Ureter (tissue), 1 donor: ENCODE measurements around the gene TUB. TPM values are rescaled to one million over a fixed set of nuclear protein-coding genes. Genes with fewer than 3 reads are reported as not detected.

ENCODE experiments used
- DNase-seq: peaks from one replicate; pipeline ENCODE4 v3.0.0-alpha.2; 2020; ENCODE audit warnings: low spot score
- total RNA-seq: library from RNA; stranded (reverse); gene quantifications from one replicate; pipeline ENCODE4 v1.2.4, GENCODE V29; 2023
- donor health status: DM: yes; HTN: yes; CAD: no.

The TUB gene
- total RNA-seq, 1 donor from 2014 or later = 10.6 TPM

DNA sequence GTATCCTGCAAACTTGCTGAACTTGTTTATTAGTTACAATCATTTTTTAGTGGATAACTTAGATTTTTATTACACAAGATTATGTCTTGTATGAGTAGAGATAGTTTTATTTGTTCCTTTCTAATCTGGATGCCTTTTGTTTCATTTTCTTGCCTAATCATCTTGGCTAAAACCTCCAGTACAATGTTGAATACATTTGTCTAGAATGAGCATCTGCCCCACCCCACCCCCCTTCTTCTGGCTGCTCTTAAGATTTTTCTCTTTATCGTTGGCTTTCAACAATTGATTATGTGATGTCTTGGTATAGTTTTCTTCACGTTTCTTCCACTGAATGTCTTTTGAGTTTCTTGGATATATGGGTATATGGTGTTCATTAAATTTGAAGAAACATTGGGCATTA is 37.3 kb upstream of the TUB start:
- DNase-seq = no peak

- DNase-seq = no peak
Observed at GRCh38 chr11:8045839-8046238, 35.2 kb upstream of the TUB start.

GRCh38 chr11:8047382-8047781 is 33.6 kb upstream of the TUB start:
- no peak for DNase-seq

- no peak for DNase-seq
Observed at GRCh38 chr11:8049084-8049483, 31.9 kb upstream of the TUB start.

DNA sequence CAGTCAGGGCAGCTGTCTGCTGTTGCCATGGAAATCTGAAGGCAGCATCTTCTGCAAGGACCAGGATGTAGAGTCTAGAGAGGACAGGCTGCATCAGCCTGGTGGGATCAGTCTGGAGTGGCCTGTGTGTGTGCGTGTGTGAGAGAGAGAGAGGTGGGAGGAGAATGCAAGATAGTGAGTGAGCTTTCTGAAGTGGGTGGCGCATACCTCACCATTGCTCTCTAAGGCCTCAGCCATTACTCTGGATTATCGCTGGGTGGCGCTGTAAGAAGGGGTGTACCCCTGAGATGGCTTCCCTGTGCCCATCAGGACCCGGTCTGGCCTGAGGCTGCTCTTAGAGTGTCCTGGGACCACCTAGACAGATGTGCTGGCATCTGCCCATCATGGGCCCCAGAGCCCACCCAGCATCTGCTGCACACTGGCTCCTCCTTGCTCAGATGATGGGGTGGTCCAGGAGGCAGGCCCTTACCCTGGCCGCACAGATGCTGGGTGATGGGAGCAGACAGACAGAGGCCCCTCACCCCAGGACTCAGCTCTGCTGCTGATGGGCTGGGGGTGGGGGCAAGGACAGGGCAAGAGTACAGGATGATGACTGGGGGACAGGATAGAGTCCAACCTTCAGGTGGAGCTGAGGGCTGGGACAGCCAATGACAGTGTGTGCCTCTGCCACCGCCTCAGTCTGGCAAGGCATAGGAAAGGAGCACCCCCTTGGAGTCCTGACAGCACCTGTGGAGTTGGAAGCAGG is 25.7 kb upstream of the TUB start:
- no peak for DNase-seq

GRCh38 chr11:8055836-8056526 is 25.0 kb upstream of the TUB start:
- DNase-seq = no peak

- no peak for DNase-seq
Observed at GRCh38 chr11:8056810-8057463, 24.1 kb upstream of the TUB start.

GRCh38 chr11:8058216-8058615 is 22.8 kb upstream of the TUB start:
- DNase-seq = no peak

GRCh38 chr11:8059030-8059429 is 22.0 kb upstream of the TUB start:
- DNase-seq = no peak

DNA sequence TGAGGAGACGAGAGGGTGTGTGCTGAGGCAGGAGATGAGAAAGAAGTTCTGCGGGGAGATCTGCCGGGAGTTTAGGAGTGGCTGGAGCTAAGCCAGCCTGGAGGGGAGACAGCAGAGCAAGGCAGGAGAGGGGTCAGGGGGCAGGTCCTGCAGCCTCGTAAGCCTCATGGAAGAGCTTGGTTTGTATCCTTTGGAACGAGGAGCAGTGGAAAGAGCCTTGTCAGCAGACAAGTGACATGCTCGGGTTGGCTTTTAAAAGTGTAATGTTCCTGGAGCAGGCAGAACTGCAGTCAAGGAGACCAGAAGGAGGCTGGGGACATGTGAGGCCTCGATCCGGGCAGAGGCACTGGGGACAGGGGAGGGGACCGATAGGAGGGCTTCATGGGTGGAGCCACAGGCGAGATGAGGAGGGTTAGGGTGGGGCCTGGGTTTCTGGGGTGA is 21.4 kb upstream of the TUB start:
- no peak for DNase-seq

DNA sequence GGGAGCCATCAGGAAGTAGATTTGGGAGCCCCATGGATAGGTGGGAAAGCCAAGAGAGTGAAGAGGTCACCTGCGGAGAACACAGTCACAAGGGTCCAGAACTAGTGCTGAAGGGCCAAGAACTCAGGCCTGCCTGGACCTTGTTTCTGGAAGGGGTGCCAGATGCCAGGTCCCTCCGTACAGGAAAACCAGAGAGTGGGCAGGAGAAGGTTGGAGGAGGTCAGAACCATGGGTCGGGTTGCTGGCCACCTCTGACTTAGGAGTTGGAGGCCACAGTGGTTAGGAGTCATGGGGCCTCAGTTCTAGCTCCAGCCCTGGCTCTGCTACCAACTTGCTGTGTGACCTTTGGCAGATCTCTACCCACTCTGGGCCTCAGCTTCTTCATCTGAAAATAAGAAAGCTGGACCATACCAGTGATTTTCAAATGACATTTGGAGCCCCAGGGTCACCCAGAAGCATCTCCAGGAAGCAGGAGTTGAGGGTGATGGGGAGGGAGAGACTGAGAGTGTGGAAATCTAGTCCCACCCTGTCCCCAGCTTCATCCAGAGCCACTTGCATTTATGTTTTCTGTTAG is 20.8 kb upstream of the TUB start:
- DNase-seq = no peak

- DNase-seq = no peak
Observed at GRCh38 chr11:8060801-8061554, 20.0 kb upstream of the TUB start.

DNA sequence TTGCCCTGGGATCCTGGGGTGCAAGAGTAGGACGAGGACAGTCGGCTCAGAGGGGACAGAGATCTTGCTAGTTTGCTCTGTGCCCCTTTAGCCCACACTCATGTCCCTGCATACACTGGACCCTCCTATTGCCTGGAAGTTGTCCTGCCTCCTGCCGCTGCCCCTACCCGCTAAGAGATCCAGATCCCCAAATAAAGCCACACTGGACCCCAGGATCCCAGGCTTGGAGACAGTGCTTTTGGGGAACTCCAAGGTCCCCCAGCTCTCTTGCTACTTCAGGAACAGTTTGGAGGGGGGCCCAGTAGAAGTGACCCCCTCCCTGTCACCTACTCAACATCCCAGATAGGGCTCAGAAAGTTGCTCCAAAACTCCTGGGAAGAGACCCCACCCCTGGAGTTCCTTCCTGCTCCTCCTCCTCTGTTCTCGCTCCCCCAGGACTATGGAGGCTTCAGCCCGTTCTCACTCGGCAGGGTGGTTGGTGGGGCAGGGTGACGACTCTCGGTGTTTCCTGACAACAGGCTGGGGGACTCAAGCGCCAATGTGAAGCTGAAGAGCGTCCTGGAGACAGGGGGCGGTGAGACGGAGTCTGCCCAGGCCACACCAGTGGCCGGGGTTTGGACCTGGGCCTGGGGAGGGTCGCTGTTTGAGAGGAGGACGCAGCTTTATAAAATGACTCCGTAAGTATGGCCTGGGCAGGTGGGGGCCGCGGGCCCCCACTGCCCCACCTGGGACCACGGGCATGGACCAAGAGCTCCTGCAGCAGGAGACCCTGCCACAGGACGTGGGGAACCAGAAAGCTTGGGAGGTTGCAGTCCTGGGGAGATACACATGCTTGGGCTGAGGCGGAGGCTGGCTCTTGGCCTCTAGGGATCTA is 19.2 kb upstream of the TUB start:
- DNase-seq = no peak

DNA sequence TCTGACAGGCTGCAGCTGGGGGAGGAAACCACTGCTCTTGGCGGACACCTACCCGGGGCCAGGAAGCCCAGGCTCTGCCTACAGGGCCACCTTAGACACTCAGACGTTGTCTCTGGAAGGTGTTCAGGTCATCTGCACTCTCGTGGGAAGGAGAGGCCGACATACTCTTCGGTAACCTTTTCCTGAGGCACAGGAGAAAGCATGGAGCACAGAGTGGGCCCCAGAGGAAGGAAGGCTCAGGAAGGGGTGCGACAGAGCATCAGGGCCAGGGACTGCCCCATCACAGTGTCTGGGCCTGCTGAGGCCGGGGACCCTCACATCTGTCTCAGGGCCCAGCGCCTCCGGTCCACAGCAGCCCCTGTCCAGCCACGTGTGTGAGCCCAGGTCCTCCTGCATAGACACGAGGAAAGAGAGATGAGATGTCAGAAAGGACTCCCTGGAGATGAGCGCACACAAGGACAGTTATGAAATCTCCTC is 18.2 kb upstream of the TUB start:
- DNase-seq = no peak

- DNase-seq = no peak
Observed at GRCh38 chr11:8063324-8063723, 17.7 kb upstream of the TUB start.

DNA sequence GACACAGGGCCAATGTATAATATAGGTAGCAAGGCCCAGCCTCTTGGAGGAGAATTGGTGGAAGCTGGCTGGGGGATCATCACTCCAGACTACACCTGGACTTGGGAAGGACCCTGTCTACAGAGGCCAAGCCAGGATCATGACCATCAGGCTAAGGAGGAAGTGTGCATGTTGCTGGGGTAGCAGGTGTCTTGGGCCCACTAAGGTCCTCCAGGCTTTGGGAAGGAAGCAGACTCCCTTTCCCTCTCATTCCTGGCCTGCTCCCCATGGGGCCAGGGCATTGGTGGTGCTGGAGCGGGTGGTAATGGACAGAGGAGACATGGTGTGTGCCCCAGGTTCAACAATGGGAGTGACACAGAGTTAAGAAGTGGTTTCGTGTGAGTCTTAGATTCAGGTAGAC is 16.0 kb upstream of the TUB start:
- no peak for DNase-seq

DNA sequence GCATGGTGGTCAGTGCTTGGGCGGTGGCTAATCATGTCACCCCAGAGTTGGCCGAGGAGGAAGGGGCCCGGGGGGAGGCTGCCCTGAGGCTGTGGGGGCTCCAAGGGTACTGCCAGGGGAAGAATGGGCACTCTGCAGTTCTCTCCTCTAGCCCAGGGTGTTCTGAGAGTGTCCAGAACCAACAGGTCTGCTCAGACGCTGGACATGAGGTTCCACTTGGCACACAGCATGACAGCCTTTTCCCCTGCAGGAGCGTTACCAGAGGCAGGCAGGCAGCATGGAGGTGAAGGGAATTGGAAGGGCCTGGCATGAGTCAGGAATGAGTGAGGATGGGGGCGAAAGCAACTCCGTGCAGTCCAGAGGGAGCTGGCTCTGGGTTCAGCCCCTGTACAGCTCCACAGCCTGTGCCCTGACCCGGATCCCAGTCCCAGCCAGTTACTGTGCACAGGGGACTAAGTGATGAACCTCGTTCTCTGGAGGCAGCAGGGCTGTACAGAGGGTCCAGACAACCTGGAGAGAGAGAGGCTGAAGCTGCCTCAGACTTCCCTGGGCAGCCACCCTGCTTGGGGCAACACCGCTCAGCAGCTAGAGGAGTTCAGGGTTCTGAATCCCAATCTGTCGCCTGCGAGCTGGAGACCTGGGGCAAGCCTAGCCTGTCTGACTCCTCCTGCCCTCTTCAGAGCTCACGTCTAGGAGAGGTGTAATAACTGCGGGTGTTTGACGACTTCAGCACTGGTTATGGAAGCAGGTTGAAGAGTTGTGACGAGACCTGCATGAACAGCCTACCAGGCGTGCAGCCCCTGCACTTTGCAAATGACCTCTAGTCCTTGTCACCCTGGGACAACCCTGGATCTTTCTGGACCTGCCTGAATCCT is 14.7 kb upstream of the TUB start:
- no peak for DNase-seq

DNA sequence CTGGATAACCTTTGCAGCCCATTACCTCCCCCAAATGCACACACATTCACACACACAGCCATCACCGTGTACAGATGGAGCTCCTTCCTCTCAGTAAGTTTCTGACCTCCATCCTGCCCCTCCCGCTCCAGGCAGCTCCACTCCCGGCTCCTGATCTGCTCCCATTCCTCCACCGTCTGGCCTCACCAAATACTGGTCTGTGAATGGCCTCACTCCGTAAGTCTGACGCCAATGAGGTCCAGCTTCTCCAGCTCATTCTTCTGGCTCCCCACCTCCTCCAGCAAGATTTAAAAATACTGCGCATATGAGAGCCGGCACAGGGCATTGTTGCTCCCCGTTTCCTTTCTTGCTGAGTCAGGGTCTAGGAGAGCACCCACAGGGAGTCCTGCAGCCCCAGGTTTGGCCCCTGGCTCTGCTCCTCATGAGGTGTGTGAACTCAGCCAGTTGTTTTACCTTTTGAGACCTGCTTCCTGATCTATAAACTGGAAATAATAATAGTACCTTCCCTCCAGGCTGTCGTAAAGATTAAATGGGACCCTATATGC is 14.0 kb upstream of the TUB start:
- no peak for DNase-seq

DNA sequence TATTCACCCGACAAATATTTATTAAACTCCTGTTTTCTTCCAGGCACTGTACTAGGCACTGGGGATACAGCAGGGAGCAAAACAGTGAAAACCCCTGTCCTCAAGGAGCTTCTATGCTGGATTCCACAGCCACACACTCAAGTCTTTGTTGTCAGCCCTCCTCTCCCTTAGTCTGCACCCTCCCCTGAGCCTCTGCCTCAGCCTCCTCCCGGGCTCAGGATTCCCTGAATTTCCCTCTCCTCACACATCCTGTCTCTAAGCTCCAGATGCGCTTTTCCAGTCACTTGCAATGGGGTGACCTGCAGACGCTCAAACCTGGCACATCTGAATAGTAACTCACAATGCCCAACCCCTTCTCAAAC is 13.5 kb upstream of the TUB start:
- no peak for DNase-seq
